Epithelial cell of proximal tubule (primary cell): ENCODE measurements around the gene CACNB3. TPM values are rescaled to one million over a fixed set of nuclear protein-coding genes. Genes with fewer than 3 reads are reported as not detected.
A peak's percentile ranks its signal among the peaks of the same experiment; 100 is the strongest.
"Not testable (repeated sequence)": the region's sequence is repeated elsewhere in the genome, so short reads cannot be mapped to it uniquely, and the experiment has no call there.

Experiments used
- DNase-seq: peaks from one replicate; pipeline ENCODE4 v3.0.0-alpha.2; 2011; ENCODE audit warnings: low read depth
- H3K4me3 ChIP-seq: 2 replicates; pipeline ENCODE4 v1.5.1; 2011; ENCODE audit warnings: low read depth, mild to moderate bottlenecking, low read length
- CTCF ChIP-seq: conservative IDR thresholded peaks from 2 replicates; pipeline ENCODE4 v1.5.1; 2012; ENCODE audit warnings: low read depth, mild to moderate bottlenecking, low read length
- total RNA-seq: library from RNA; depleted of rRNA; stranded (reverse); fragments of >200 nt; gene quantifications from 2 replicates; pipeline ENCODE4 v1.2.3, GENCODE V29; 2015

The CACNB3 gene
- total RNA-seq, 1 donor from 2014 or later: 19.6 TPM

DNA sequence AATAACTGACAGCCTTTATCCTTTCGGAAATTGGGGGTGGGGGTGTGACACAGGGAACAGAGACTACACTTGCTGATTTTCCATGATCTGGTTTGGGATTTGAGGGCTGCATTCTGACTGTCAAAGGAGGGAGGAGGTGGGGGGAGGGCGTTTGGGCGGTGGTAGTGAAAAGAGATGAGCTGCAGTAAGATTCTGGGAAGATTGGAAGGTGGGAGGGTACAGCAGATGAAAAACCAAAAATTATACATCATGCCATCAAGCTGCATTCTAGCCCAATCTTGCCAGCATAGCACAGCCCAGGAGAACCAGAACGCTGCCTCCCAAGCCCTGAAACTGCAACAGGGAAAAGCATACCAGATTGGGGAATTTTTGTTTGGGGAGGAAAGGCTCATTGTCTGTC lies 45.0 kb downstream of the CACNB3 start:
- no peak for DNase-seq
- no peak overlapping the region for H3K4me3 ChIP-seq
- TF ChIP-seq CTCF: no peak

DNA sequence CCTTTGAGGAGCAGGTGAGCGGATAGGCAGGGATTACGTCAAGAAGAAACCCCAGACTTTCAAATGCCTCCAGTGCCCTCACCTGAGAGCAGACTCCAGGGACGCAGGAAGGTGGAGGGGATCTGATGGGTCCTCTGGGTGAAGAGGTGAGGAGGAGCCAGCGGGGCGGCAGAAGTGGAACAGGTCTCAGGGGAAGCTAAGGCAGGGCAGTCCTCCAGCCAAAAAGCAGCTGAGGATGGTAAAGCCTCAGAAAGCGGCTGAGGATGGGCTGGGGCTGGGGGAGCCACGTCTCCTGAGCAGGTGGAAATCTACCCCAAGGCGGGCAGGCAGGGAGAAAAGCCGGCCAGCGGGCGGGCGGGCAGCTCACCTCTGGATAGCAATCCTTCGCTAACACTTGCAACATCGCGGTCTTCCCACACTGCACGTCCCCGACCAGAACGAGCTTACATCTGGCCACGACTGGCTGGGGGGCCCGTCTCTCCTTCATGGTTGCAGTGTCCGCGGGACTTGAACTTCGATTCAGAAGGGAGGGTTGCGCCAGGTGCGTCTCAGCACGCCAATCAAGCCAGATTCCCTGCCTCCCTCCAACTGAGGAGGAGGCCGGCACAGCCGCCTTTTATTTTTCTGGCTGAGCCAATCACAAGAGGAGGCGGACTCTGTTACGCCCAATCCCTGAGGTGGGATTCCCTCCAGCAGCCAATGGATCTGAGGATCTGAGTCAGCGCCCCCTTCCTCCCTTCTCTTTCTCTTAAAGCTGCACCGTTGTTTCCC lies 47.2 kb downstream of the CACNB3 start, which contains the start of gene RND1:
TSS of gene RND1 (minus strand) at position 590 of the 771 bp plus-strand sequence. CDS start at position 487, 103 bp downstream.
- peak within 1 kb of the TSS; percentile 67 for H3K4me3 ChIP-seq
- peak; percentile 17 for TF ChIP-seq CTCF
- peak; percentile 71 for DNase-seq

DNA sequence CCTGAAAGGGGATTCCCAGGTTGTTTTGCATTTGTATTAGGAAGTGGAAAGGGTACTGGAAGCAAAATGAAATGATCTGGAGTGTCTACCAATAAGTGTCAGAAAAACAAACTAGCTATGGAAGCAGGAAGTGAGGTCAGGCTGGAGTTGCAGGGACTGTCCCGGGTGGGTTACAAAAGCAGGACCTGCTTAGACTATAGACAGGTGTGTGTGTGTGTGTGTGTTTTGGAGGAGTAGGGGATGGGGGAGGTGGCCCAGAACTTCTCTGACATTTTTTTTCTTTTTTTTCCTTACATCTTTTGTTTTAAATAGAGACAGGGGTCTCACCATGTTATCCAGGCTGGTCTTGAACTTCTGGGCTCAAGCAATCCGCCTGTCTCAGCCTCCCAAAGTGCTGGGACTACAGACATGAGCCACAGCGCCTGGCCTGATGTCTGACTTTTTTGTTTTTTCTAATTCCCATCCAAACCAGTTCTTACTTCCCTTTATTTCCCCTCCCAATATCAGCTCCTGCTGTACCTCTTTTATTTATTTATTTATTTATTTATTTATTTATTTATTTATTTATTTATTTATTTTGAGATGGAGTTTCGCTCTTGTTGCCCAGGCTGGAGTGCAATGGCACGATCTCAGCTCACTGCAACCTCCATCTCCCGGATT lies 47.9 kb downstream of the CACNB3 start:
- H3K4me3 ChIP-seq: peak overlapping the region; percentile 67
- no peak for DNase-seq
- TF ChIP-seq CTCF: no peak

DNA sequence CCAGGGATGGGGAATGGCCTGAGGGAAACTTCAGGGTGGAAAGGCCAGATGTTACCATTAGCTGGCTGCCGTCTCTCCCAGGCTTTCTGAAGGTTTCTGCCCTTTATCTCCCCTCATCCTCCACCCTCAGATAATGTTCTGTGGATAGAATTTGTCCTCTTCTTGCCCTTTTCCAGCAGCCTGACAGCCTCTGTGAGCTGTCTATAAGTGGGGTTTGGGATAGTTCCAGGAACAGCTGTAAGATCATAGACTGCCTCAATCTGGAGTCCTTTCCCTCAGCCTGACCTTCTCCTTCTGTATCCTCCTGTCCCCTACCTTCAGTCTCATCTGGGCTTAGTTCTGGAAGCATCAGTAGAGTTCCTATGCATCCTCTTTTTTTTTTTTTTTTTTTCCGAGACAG lies 50.2 kb downstream of the CACNB3 start:
- TF ChIP-seq CTCF: no peak
- no peak for DNase-seq
- no peak overlapping the region for H3K4me3 ChIP-seq

DNA sequence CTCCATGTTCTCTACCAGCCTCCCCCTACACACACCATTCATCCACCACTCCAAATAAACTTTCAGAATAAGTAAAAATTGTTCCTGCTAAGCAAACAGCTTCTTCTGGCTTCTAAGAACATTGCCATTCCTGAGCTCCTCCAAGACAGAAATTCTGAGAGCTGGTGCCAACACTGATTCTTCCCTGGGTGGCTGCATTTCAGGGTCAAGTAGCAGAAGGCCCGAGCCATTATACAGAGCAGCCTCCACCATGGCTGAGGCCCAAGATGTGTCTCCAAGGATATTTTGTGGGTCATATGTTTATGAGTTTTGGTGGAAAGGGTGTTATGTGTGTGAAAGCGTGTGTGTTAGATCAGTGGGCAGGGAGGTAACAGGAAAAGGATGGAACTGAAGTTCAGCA lies 50.9 kb downstream of the CACNB3 start:
- DNase-seq: no peak
- TF ChIP-seq CTCF: no peak
- no peak overlapping the region for H3K4me3 ChIP-seq

DNA sequence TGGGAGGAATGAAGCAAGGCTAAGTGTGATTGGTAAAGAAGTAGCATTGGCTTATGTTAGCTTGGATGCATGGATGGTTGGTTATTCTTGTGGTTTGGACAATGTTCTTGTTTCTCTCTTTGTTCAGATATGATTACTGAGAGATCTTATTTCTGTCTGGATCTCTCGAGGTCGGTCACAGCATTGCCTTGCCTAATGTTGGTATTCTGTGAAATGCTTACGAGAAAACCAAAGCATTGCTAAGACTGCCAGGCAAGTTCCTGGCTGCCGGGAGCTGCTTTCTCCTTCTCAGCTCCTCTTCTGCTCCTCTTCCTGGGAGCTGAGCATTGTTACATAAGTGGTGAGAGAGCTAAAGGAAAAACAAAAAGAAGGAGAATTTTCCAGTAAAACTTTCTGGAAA lies 54.8 kb downstream of the CACNB3 start:
- no peak for TF ChIP-seq CTCF
- DNase-seq: no peak
- H3K4me3 ChIP-seq: no peak overlapping the region

DNA sequence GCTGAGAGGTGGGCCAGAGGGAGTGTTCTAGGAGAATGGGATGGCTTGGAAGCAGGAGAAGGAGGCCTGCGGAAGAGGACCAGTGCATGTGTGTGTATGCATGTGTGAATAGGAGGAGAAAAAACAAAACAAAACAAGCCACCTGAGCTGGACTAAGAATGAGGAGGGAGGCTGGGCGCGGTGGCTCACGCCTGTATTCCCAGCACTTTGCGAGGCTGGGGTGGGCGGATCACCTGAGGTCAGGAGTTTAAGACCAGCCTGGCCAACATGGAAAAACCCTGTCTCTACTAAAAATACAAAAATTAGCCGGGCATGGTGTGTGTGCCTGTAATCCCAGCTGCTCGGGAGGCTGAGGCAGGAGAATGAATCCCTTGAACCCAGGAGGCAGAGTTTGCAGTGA lies 55.2 kb downstream of the CACNB3 start:
- H3K4me3 ChIP-seq, DNase-seq: not testable (repeated sequence)
